GM11168 (cell line): ENCODE measurements around the gene FBXL13.
"Not testable (repeated sequence)": the region's sequence is repeated elsewhere in the genome, so short reads cannot be mapped to it uniquely, and the experiment has no call there.

Experiments
- in situ Hi-C: fragments of 300-500 bp; cut with MboI; formaldehyde crosslinking; loops from one replicate; pipeline ENCODE4 v1.12.0; 2022; ENCODE audit warnings: low sequenced_read_pairs; ENCODE audit not compliant: unreplicated experiment

The FBXL13 gene

GRCh38 chr7:102836191-102836919 is 238.2 kb downstream of the FBXL13 start:
- in situ Hi-C loops, result no loop called here

DNA sequence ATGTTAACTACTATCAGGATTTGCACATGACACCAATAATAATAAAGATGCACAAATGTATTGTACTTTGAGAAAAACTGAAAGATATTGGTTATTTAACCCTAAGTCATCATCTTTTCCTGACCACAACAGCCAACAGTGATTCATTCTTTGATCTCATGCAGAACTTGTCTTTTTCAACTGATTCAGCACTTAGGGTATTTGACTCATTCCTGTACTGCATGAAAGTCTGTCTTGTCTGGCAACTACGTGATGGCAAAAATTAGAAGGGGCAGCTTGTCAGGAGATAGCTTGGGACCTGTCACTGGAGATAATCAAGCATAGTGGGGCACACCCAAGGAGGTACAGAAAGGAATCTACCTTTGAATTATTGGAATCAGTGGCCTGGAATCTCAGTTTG is 239.6 kb downstream of the FBXL13 start:
- in situ Hi-C loops, result no loop called here

GRCh38 chr7:102834466-102834865 is 240.1 kb downstream of the FBXL13 start:
- in situ Hi-C loops, result no loop called here

DNA sequence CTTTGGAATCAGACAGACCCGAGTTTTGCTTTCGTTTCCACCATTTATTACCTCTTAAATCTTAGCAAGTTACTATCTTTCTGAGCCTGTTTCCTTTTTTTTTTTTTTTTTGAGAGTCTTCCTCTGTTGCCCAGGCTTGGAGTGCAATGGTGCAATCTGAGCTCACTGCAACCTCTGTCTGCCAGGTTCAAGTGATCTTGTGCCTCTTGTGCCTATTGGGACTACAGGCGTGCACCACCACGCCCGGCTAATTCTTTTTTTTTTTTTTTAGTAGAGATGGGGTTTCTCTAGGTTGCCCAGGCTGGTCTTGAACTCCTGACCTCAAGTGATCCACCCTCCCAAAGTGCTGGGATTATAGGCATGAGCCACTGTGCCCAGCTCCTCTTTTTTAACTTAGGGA is 241.3 kb downstream of the FBXL13 start:
- in situ Hi-C loops, result no loop called here

DNA sequence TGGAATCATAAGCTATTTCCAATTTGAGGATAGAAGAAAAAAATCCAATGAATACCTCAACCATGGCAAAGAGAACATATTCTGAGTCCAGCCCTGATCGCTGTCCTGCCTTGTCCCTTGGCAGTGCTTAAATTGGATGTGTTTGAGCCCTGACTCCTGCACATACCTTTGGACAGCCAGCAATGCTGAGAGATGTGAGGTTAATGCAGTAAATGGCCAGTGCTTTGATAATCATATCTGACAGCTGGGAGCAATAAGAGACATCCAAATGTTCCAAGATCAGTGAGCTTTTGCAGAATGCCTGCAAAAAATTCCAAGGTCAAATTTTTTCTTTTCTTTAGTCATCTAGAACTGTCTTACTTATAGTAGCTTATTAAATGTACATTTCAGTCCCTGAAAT is 241.9 kb downstream of the FBXL13 start:
- in situ Hi-C loops, result no loop called here

- in situ Hi-C loops, result no loop called here
Observed at GRCh38 chr7:102830197-102830596, 244.4 kb downstream of the FBXL13 start.

DNA sequence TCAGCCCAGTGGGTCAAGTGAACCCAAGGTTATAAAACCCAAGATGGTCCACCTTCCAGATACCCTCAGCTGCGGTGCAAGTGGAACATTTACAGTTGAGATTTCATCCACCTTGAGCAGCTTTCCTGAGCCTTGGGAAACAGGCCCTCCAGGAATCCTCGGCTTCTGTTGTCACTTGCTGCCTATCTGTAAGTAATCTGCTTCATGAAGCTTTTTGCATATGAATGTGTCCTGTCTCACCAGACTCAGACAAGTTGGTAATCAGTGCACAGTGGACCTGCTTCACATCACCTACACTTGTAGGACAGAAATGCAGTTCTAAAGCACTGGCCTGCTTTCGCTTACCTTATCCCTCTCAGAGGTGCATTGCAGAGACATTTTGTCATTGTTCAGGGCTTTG is 245.5 kb downstream of the FBXL13 start:
- in situ Hi-C loops, result no loop called here

DNA sequence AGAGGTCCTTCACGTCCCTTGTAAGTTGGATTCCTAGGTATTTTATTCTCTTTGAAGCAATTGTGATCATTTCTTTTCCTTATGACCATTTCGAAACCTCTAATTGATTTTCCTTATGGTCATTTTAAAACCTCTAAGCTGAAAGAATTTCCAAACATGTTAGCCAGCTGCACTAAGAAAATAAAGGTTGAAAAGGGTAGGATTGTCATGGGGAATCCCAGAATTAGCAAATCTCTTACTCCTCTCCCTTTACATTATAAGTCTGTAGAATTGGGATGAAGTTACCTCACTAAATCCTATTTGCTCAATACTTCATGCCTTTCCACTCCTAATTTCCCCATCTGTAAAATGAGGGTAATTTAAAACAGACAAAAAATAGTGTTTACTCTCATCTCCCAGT is 246.3 kb downstream of the FBXL13 start:
- in situ Hi-C loops, result no loop called here

GRCh38 chr7:102823390-102824119 is 251.0 kb downstream of the FBXL13 start:
- in situ Hi-C loops, result no loop called here

GRCh38 chr7:102821994-102822747 is 252.4 kb downstream of the FBXL13 start:
- in situ Hi-C loops, result no loop called here

DNA sequence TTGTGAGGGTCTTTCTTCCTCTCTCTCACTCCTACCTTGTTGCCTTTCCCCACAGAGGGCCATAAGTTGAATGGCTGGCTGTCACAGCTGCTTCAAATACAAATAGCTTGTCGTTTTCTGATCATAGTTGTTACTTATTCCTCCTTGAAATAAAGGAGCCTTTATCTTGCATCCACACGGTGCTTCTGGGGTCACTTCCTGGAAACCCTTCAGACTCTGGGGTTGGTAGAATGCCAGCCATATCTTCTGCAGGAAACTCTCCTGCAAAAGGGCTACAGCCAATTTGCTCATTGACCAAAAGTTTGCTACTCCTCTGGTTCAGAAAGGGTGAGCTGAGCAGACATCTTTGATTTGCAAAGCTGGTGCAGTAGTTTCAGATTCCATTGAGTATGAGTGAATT is 255.4 kb downstream of the FBXL13 start:
- in situ Hi-C loops, result no loop called here

GRCh38 chr7:102817616-102818573 is 256.7 kb downstream of the FBXL13 start:
- in situ Hi-C loops, result no loop called here

DNA sequence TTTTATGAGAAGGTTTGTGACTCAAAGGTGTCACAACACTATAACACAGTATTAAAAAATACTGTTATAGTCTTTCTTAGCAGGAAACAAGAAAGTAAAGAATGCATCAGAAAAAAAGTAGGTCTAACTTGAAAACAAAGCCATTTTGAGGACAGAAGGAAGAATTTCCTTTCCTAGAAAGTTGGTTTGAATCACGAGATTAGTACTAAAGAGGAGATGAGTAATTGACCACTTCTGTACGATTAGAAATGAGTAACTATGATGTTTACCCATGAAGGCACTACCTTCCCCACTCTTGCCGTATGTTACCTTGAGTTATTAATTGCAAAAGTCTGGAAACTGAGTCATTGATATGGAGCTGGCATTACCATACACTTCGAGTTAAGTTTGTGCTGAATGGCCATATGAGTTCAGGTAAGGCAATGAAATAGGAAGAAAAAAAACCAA is 260.5 kb downstream of the FBXL13 start:
- in situ Hi-C loops, result no loop called here

GRCh38 chr7:102813191-102814024 is 261.2 kb downstream of the FBXL13 start:
- in situ Hi-C loops, result no loop called here

DNA sequence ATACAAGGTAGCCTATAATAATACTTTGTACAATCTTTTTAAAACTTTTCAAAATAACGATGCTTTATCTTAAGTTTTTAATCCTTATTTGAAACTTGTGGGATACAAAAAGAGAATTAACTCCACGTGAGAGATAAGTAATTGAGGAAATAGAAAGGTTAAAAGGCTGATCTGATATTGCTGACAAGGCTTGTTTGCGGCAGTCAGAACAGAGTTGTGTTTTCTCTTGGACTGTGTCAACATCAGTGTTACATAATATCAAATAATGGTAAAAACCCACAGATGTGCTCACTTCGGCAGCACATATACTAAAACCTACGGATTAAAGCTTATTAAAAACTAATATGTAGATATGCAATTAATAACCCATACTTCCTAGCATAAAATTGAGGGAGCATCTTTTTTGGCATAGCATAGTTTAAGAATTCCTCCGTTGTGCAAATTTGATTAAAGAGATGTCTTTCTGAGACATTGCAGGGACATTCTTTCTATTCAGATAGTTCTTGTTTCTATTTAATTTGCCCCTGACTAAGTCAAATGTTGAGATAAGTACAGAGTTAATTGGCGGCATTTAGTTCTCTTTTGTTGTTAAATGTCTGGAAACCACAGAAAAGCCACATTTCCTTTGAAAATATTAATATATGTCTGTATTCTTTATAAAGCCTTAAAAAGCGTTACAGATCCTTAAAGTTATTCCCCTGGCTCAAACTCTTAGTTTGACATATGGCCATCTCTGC is 262.5 kb downstream of the FBXL13 start:
- in situ Hi-C loops, result no loop called here

GRCh38 chr7:102810916-102811315 is 263.7 kb downstream of the FBXL13 start:
- in situ Hi-C loops, result no loop called here

GRCh38 chr7:102806613-102807012 is 268.0 kb downstream of the FBXL13 start:
- in situ Hi-C loops, result no loop called here

DNA sequence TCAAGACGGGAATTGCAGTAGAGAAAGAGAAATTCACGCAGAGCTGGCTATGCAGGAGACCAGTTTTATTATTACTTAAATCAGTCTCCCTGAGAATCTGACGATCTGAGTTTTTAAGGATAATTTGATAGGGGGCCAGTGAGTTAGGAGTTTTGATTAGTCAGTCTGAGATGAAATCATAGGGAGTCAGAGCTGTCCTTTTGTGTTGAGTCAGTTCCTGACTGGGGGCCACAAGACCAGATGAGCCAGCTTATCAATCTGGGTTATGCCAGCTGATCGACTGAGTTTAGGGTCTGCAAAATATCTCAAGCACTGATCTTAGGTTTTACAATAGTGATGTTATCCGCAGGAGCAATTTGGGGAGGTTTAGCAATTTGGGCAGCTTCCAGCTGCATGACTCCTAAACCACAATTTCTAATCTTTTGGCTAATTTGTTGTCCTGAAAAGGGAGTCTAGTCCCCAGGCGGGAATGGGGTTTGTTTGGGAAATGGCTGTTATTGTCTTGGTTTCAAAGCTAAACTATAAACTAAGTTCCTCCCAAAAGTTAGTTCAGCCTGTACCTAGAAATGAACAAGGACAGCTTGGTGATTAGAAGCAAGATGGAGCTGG is 278.5 kb downstream of the FBXL13 start:
- in situ Hi-C loops, result not testable (repeated sequence)
